ENCODE results near the gene KCTD6. TPM values are rescaled to one million over a fixed set of nuclear protein-coding genes. Genes with fewer than 3 reads are reported as not detected.
A peak's percentile ranks its signal among the peaks of the same experiment; 100 is the strongest.

Gene KCTD6
- total and polyA plus RNA-seq, 2 of the 8 experiments (the other 6 are each of a cell fraction or from before 2014, with no cell fraction given): 17.4 to 21.4 TPM

- TF ChIP-seq JUN (IDR thresholded peaks at IDR 0.05; ENCODE audit: low read depth, low read length): no peak
- peak; percentile 21; the same call in 1 of the 2 replicates for TF ChIP-seq TBP (IDR thresholded peaks at IDR 0.05; ENCODE audit: low read depth, low read length)
- TF ChIP-seq PHF8 (conservative IDR thresholded peaks at IDR 0.05; ENCODE audit: low read depth, low read length): peak; percentile 65
- peak; percentile 37; the same call in 1 of the 2 replicates for TF ChIP-seq MAX (IDR thresholded peaks at IDR 0.05)
- TF ChIP-seq POLR2A (IDR thresholded peaks at IDR 0.05; ENCODE audit: control extremely low read depth in 1 of 2, low read depth in 2 of 2, low read length in 2 of 2): peak in 1 of 2 experiments; percentile 48; a peak in 1 of 3 replicates
- peak; percentile 63; the same call in 1 of the 2 replicates for TF ChIP-seq RBBP5 (IDR thresholded peaks at IDR 0.05; ENCODE audit: borderline replicate concordance, low read depth, low read length)
- TF ChIP-seq EP300 (IDR thresholded peaks at IDR 0.05; ENCODE audit: borderline replicate concordance in 1 of 2, low read depth in 2 of 2, low read length in 2 of 2): peak in 1 of 2 experiments; percentile 61; a peak in 1 of 3 replicates
- peak; percentile 31; the same call in 1 of the 2 replicates for TF ChIP-seq YY1 (IDR thresholded peaks at IDR 0.05; ENCODE audit: low read depth, low read length)
- TF ChIP-seq RAD21 (IDR thresholded peaks at IDR 0.05 in 1 of 2, conservative IDR thresholded peaks at IDR 0.05 in 1 of 2; ENCODE audit: low read depth in 2 of 2, low read length in 2 of 2): peak; percentile 57 to 73
- TF ChIP-seq JUND (IDR thresholded peaks at IDR 0.05; ENCODE audit: low read length): peak; percentile 28; the same call in 1 of the 2 replicates
- peak; percentile 65 for TF ChIP-seq TAF7 (optimal IDR thresholded peaks at IDR 0.05; ENCODE audit: borderline replicate concordance, low read depth, low read length)
- TF ChIP-seq SRF (IDR thresholded peaks at IDR 0.05; ENCODE audit: low read depth, low read length): 0 out of 2 replicates have a peak, but pooled peaks have one; percentile 2
- TF ChIP-seq CTCF (IDR thresholded peaks at IDR 0.05; ENCODE audit: control extremely low read depth in 1 of 3, insufficient read depth in 1 of 3, low read depth in 1 of 3, low read length in 3 of 3): peak; percentile 73 to 96 (median 85)
Measured at GRCh38 chr3:58491506-58492402, at the start of gene KCTD6 (continued).
